CD4-positive, alpha-beta T cell treated with Interleukin-15 for 1 hour (primary cell): ENCODE data around the gene FGD3.

Experiments
- DNase-seq: peaks from one replicate; pipeline ENCODE4 v3.0.0-alpha.2; 2020

The FGD3 gene

DNA sequence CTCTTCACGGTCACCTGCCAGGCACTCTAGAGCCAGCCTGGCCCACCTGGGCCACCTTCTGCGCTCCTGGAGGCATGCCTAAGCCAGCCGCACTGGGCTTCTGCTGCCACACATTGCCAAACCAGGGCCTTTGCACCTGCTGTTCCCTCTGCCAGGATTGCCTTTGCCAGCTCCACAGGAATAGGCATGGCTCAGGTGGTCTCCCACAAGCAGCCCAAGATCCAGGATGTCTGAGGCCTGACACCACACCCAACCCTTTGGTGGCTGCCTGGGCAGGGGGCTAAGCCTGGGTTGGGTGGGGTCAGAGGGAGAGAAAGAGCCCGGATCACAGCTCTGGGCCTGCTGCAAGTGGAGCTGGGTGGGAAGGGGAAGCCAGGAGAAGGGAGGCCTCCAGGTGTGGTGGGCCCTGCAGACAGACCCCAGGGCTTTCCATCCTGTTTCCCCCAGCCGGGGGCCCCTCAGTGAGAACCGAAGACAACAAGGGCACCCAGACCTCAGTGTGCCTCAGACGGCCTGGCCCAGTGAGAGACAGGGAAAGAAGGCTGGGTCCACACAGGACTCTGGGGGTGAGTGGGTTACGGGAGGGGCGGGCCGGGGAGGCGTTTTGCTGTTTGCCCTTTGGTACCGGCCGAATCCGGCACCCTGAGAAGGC is 110.5 kb downstream of the FGD3 start:
- DNase-seq, result no peak

DNA sequence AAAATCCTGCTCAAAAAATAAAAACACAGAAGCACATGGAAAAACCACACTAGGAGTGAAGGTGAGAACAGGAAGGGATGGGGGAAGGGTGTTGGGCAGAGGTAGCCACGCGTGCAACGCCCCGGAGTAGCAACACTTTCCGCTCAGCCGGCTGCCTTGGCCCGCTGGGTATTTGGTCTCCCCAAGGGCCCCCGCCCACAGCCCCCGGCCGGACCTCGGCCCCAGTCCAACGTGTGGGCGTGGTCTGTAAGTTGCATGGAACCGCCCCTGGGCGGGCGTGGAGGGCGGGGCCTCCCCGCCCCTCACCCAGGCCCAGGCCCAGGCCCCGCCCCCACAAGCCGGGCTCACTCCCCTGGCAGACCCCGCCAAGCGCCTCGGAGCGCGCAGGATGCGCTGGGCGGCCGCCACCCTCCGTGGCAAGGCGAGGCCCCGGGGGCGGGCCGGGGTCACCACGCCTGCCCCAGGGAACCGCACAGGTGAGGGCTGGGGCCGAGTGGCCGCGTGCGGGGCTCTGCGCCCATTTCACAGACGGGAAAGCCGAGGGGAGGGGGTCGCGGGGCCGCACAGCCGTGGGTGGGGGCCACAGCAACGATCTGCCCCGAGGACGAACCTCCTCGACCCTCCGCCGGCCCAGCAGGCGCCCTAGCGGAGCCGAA is 111.2 kb downstream of the FGD3 start, which contains the start of gene SUSD3:
Gene SUSD3 (plus strand): TSS at position 347 of the 656 bp plus-strand sequence. CDS start 42 bp downstream, at position 389.
- peak; percentile 75 for DNase-seq

DNA sequence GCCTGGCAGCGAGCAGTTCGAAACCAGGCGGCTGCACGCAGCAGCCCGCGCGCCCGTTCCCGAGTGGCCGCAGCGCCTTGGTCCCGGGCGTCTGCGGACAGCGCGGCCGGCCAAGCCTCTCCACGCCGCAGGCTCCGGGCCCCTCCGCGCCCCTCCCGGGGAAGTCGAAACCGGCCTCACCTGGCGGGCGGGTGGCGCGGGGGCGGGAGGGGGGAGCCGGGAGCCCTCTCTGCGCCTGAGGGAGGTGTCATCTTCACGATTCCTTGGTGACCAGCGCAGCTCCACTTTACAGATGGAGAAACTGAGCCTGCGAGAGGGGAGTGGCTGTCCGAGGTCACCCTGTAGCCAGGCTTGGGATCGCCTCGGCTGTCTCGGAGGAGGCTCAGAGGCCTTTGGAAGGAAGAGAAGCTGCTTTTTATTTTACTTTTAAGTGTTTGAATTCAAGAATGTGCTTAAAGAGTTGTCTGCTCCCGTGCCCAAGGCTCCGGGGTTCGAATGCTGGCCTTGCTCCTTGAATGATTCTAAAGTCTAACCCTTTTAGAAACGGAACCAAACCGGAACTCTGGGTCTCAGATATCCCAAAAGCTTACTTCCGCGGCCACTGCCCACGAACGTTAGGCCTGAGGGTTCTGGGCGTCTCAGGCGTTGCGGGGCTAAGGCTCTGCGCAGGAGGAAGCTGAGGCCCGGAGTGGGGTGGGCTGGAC is 111.8 kb downstream of the FGD3 start:
- DNase-seq, result peak; percentile 35

DNA sequence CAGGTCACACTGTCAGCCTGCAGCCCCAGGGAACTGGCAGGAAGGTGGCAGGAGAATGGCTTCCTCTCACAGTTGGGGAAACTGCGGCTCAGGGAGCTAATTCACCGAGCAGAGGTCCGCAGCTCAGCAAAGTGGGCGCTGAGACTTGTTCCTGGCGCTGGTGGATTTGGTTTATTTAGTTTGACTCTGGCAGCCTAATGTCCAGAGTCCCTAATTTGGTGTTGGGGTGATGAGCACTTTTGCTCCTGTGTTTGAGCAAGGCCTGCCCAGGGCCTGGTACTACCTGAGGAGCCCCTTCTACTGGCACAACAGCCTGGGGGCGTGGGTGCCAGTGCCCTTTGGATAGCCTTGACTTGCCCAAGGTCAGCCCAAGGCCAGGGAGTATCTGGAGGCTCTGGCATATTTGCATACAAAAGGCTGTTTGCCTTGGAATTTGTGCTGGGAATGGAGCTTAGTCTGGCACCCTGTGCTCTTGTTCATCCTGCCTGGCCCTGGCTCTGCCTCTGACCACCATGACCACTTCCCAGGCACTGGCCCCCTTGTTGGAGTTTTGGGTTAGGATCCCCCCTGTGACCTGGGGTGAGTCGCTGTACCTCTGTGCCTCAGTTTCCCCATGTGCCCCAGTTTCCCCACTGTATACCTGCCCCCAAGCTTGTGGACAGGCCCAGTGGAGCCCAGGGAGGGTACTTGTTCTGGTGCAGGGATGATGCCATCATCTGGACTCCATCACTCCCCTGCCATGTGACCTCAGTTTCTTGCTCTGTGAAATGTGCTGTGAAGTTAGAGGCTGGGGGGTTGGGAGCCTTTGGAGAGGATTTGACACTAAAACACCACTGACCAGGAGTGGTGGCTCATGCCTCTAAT is 112.6 kb downstream of the FGD3 start:
- DNase-seq, result no peak

DNA sequence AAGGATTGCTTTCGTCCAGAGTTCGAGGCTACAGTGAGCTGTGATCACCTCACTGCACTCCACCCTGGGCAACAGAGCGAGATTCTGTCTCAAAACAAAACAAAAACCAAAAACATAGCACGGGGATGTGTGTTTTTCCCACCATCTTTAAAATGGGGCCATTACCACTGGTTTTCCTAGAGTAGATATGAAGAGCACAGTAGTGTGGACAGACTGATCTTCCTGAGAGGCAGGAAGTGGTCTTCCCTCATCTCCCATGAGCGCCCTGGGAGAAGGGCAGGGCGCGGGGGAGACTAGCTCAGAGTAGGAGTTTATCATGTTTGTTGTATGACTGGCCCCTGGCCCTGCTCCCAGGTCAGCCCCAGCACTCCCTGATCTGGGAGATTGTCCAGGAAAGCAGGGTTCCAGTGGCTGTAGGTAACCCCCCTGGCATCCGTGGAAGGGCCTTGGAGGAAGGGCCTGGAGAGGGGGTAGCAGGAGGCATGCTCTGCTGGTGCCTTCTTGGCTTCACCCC is 113.5 kb downstream of the FGD3 start:
- DNase-seq, result no peak

DNA sequence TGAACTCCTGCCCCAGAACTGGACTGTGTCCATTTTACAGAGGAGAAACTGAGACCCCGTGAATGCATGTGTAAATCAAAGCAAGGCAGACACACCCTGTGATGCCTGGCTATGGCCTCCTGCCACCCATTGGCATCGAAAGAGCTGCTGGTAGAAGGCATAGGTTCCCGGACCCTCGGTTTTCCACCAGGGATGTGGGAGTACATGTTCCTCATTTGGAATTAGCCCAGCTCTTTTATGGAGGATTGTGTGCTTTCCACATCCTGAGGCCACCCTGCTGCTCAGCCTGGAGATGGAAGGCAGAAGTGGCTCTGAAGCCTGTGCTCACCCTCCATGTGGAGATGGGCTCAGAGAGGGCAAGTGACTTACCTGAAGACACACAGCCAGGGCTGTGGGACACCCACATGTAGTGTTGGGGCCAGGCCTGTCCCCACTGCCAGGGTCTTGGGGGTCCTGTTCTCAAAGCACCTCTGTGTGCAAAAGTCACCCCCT is 114.0 kb downstream of the FGD3 start:
- no peak for DNase-seq

DNA sequence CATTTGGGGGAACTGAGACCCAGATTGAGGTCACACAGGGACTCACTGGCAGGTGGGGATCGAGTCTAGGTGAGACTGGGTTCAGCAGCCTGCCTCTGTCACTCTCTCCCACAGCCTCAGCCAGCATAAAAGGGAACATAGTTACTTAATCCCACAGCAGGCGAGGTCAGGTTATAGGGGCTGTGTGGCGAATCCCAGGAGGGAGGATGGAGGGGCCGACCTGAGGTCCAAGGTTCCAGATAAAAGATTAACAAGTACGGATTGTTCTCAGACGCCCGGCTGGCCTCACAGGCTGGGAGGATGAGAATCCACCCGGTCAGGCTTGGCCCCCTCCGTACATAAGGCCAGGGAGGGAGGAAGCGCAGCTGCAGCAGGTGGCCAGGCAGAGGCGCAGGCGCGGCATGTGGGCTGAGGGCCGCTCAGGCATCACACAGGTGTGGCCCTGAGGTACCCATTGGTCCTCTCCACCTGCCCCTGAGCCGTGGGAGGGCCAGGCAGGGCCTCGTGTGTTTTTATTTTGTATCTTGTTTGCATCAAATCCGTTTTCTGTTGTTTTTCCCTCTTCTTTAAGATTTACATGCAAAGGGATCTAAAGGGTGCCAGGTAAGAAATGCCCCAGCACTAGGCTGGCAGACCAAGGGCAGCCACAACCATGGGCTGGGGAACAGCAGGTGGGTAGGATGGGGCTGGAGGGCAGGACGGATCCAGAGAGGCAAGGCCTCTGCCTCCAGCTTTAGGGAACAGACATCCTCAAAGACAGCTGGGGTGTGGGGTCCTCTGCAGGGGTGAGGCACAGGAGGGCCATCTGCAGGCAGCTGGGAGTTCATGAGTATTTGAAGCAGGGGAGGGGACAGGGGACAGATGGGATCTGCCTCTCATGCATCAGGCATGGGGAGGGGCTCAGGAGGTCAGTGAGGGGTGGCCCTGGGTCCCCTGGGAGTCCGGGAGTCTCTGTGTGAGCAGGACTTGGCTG is 114.8 kb downstream of the FGD3 start:
- peak; percentile 63 for DNase-seq

DNA sequence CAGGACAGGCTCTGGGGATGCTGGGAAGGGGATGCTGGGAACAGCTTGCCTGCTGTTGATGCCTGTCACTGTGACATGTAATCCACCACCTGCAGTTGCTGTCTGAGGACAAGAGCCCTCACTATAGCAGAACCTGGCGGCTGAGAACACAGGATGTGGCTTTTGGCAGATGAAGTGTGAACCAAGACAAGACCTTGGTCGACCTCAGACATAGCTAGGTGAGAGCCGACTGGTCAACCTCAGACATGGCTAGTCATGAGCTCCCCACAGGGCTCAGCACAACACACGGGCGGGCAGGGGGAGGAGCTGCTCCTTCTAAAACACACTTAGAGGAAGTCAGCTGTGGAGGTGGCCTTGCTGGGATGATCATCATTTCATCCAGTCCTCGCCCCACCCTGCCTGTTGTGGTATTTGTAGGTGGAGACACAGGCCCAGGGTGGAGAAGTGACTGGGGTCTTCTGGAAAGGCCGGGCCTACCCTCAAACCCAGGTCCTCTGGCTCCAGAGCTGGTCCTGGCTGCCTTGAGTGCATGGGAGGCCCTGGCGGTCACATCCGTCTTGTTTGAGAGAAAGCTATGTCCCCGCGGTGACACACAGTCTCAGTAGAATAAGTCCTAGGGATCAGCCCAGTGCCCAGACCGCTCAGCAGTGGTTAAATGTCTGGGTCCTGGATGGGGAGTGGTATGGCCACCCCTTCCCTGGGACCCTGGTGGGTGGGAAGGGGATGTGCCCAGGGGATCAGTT is 117.2 kb downstream of the FGD3 start:
- peak; percentile 92 for DNase-seq

DNA sequence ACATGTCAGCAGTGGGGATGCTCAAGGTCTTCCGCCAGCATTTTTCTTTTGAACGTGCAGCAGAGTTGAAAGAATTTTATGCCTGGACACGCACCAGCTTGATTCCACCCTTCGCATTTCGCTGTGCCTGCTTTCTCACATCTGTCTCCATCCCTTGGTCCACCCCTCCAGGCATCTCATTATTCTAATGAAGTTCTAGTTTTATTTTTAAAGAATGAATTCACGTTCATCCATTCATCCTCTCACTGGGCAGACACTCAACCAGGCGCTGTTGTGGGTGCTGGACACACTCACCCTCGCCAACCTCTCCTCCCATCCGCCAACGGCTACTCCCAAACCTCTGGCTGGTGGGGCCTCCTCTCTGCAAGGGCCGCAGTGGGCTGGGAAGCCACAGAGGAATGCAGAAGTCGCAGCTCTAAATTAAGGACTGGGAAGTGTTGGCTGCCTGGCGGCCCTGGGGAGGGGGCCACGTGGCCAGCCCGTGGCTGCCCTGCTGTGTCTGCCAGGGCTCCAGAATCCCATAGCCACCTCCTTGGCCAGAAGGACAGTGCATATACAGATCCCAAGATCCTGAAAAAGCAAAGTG is 117.9 kb downstream of the FGD3 start:
- no peak for DNase-seq

DNA sequence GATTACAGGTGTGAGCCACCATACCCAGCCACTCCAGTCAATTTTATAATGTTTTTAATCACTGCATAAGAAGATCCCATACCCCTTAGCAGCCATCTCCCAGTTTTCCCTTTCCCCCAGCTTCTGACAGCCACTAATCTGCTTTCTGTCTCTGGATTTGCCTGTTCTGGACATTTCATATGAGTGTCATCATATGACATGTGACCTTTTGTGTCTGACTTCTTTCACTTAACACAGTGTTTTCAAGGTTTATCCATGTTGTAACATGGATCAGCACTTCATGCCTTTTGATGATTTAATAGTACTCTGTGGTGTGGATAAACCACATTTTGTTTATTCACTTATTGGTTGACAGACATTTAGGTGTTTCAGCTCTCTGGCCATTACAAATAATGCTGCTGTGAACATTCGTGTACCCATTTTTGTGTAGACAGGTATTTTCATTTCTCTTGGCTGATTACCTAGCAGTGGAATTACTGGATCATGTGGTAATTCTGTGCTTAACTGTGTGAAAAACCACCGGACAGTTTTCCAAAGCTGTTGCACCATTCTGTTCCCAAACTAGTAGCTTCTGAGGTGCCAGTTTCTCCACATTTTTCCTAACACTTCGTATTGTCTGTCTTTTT is 119.8 kb downstream of the FGD3 start:
- DNase-seq, result no peak

DNA sequence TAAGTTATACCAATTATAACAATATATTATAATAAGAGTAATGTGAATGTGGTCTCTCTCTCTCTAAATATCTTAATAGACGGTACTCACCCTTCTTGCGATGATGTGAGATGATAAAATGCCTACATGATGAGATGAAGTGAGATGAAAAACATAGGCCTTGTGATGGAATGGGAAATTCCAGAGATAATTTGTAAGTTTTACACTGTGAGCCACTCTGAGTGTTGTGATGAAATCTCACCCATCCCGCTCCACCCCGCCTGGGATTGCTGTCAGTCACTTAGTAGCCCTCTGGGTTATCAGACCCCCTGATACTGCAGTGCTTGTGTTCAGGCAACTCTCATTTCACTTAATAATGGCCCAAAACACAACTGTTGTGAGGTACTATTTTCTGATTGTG is 121.6 kb downstream of the FGD3 start:
- DNase-seq, result no peak

DNA sequence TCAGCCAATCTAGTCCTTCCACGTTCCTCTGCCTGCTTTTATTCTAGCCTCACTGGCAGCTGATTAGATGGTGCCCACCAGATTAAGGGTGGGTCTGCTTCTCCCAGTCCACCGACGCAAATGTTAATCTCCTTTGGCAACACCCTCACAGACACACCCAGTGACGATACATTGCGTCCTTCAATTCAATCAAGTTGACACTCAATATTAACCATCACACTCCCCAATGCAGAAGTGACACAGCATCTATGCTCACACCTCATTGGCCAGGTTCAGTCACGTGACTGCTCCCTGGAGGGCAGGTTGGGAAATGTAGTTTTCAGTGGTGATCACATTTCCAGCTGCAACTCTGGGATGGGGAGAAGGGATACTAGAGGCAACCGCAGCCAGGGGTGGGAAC is 124.1 kb downstream of the FGD3 start:
- no peak for DNase-seq

DNA sequence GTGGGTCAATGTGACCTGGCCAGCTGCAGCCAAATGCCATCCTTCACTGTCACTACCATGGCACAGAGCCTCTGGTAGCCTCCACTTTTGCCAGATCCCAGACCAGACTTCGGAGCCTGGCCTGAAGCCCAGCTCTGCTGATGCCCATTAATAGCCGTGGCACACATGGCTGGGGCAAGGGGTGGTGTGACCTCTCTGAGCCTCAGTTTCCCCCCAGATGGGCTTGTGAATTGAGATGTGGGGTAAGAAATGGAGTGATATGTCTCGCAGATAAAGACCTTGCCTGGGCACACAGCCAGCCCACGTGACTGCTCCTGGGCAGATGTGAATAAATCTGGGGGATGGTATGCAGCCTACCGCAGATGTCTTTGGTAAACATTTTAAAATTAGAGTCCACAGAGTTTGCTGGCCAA is 125.1 kb downstream of the FGD3 start:
- no peak for DNase-seq

DNA sequence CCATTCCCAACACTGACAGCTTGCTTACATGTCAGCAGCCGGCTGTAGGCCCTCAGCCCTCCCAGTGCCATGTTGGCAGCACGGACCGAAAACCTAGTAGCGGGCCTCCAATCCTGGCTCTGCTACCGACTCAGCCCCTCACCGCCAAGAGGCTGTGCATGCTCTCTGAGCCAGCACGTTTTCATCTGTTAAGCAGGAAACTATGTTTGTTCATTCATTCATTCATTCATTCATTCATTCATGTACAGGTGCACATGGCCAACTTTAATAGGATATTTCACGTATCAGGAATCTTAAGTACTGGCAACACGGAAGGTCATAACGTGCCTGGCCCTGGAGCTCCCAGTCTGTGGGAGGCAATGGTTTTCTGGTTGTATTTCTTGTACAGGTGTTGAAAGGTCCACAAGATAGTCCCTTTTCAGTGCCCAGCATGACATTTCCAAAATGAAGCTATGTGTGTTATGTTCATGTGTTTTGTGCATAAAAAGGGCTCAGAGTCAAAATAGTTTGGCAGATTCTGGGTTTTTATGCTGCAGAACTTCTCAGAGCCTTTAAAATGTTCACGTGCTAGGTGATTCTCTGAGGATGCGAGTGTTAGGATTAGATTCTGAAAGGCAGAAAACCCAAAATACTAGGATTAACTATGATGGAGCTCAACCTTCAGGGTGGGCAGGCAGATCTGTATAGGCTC is 128.9 kb downstream of the FGD3 start:
- no peak for DNase-seq

DNA sequence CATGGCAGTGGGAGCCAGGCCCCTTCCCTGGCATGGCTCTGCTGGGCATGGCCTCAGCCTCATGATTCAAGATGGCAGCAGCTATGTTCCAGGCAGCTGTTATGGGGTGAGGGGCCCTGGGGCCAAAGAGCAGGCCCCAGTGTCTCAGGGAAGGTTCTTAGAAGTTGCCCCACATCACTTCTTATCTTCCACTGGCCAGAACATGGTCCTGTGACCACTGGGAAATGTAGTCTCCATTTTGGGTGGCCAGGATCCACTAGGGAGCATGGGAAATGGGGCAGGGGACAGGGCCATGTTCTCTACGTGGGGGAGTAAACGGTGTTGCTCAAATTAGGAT is 129.4 kb downstream of the FGD3 start:
- DNase-seq, result no peak

DNA sequence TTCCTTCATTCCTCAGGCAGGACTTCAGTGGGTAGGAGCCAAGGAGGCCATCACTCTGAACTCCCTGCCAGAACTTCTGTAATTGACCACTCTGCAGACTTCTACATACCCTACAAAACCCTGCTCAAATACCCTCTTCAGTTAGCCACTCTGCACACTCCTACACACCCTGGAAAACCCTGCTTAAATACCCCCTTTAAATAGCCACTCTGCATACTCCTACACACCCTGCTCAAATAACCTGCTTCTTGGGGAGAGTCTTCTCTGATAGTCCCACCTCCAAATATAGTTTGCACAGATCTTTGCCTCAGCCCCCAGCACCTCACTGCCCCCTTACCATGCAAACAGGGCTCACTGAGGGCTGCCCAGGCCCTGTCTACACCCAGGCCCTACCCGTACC is 130.0 kb downstream of the FGD3 start:
- DNase-seq, result no peak

DNA sequence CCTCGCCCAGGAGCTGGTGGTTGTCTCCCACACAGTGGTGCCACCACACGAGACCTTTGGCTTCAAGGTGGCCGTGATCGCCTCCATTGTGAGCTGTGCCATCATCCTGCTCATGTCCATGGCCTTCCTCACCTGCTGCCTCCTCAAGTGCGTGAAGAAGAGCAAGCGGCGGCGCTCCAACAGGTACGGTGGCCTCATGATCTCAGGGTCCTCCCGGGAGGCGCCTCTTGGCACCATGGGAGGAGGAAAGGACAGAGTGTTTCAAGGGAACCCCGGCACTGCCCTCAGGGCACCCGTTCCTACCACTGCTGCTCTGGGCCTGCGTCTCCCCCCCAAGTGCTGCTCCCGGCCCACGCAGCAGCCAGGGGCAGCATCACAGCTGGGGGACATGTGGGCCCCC is 130.5 kb downstream of the FGD3 start:
- DNase-seq, result peak; percentile 7

DNA sequence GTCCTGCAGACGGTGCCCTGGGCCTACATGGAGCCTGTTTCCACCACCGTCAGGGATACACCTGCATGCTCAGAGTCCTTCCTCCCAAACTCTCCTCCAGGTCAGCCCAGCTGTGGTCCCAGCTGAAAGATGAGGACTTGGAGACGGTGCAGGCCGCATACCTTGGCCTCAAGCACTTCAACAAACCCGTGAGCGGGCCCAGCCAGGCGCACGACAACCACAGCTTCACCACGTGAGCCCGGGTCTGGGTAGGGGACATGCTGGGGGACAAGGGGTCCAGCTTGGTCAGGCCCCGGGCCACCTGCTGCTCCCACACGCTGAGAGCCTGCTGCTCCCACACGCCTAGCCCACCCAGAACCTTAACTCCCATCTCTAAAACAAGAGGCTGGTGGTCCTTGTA is 132.0 kb downstream of the FGD3 start:
- DNase-seq, result peak; percentile 14

DNA sequence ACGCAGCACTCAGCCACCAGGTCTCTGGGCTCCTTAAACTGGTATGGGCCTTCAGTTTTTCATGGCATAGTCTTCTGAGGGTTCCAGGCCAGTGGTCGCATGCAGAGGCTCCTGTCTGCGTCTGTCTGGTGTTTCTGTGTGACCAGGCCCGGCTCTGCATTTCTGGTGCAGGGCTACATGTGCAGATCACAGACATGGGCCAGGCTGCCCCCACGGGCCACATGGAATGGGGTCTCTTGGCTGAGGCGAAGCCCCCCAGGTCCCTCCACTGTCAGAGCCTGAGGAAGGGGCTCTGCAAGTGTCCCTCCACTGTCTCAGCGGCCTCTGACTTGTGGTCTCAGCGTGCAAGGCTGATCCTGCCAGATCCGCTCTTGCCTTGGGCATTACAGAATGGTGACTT is 133.1 kb downstream of the FGD3 start:
- DNase-seq, result peak; percentile 10
